Activated B cell treated with CpG ODN at 0.5 μM for 24 hours (primary cell): ENCODE results near the gene ABI3. TPM values are rescaled to one million over a fixed set of nuclear protein-coding genes. Genes with fewer than 3 reads are reported as not detected.

Experiments used
- ATAC-seq: fragments of 200-7000 bp; cut with Tn5 transposase; one replicate; pipeline ENCODE4 v1.10.0; 2021; ENCODE audit warnings: low read depth, mild to moderate bottlenecking, moderate library complexity
- CTCF ChIA-PET: fragments of 350-600 bp; sonication (Branson Sonifier 250); formaldehyde crosslinking; loops from one replicate; lab custom pipeline; 2021; ENCODE audit warnings: antibody characterized with exemption; lab: Charles Lee
- POLR2A ChIA-PET: fragments of 350-600 bp; sonication (Branson Sonifier 250); formaldehyde crosslinking; loops from one replicate; lab custom pipeline; 2021; ENCODE audit warnings: antibody characterized with exemption; lab: Charles Lee
- DNase-seq: peaks from one replicate; pipeline ENCODE4 v3.0.0; 2022
- H3K27ac Mint-ChIP-seq: one replicate; pipeline ENCODE4 v1.8.0; 2020; ENCODE audit warnings: mixed read lengths
- H3K27me3 Mint-ChIP-seq: one replicate; pipeline ENCODE4 v1.8.0; 2021; ENCODE audit warnings: mixed read lengths
- H3K36me3 Mint-ChIP-seq: one replicate; pipeline ENCODE4 v1.8.0; 2021; ENCODE audit warnings: low read depth, mixed read lengths
- H3K4me1 Mint-ChIP-seq: one replicate; pipeline ENCODE4 v1.8.0; 2021; ENCODE audit warnings: mixed read lengths
- H3K4me3 Mint-ChIP-seq: one replicate; pipeline ENCODE4 v1.8.0; 2020; ENCODE audit warnings: mild to moderate bottlenecking, mixed read lengths
- H3K9me3 Mint-ChIP-seq: one replicate; pipeline ENCODE4 v1.8.0; 2020; ENCODE audit warnings: mixed read lengths
- CTCF ChIP-seq: fragments of 200-600 bp; IDR thresholded peaks from one replicate; pipeline ENCODE4 v1.8.0; 2022; ENCODE audit warnings: antibody characterized with exemption, mild to moderate bottlenecking
- intact Hi-C: fragments of 100-400 bp; cut with micrococcal nuclease; formaldehyde crosslinking; loops from one replicate; pipeline ENCODE4 v1.15.1; 2024
- total RNA-seq: library from RNA; stranded (reverse); gene quantifications from 2 replicates; pipeline ENCODE4 v1.2.3, GENCODE V29; 2022

The ABI3 gene
- total RNA-seq, 1 donor from 2014 or later, result 9.7 TPM

- no peak overlapping the region for H3K4me3 Mint-ChIP-seq
- H3K9me3 Mint-ChIP-seq, result no peaks in the 10 kb centered on the region
- ChIA-PET POLR2A (no interaction called here), CTCF (no interaction called here)
- H3K27ac Mint-ChIP-seq, result no peak overlapping the region
- no peaks in the 10 kb centered on the region for H3K36me3 Mint-ChIP-seq
- peaks cover 5% of the 10 kb centered on the region for H3K4me1 Mint-ChIP-seq
- TF ChIP-seq CTCF, result no peak
- no peak for DNase-seq
- H3K27me3 Mint-ChIP-seq, result peaks cover 4% of the 10 kb centered on the region
- ATAC-seq, result no peak
- intact Hi-C loops, result no loop called here
These were observed 25.4 kb downstream of the ABI3 start for GRCh38 chr17:49235896-49236295.

GRCh38 chr17:49239963-49240362 lies 29.5 kb downstream of the ABI3 start:
- ATAC-seq (no peak), DNase-seq (no peak)
- Mint-ChIP-seq H3K9me3 (no peaks in the 10 kb centered on the region), H3K4me1 (no peaks in the 10 kb centered on the region), H3K36me3 (no peaks in the 10 kb centered on the region), H3K27me3 (peaks cover 4% of the 10 kb centered on the region), H3K27ac (no peak overlapping the region), H3K4me3 (no peak overlapping the region)
- TF ChIP-seq CTCF, result no peak
- CTCF ChIA-PET, result no interaction called here
- POLR2A ChIA-PET, result interaction anchor here (1.1 to 1.4 kb wide), 2 partner anchors 48 to 125 kb away, joined by 5 read pairs; no protein-coding TSS in a partner anchor
- intact Hi-C loops, result no loop called here

GRCh38 chr17:49240619-49241018 lies 30.1 kb downstream of the ABI3 start:
- ChIA-PET CTCF (interaction anchor here (0.9 kb wide), 1 partner anchor 13 kb away, joined by 4 read pairs; no protein-coding TSS in a partner anchor), POLR2A (interaction anchor here (1.1 to 1.4 kb wide), 2 partner anchors 49 to 125 kb away, joined by 5 read pairs; no protein-coding TSS in a partner anchor)
- H3K4me1 Mint-ChIP-seq, result no peaks in the 10 kb centered on the region
- intact Hi-C loops, result no loop called here
- DNase-seq (no peak), ATAC-seq (no peak)
- H3K27me3 Mint-ChIP-seq, result peaks cover 4% of the 10 kb centered on the region
- H3K9me3 Mint-ChIP-seq, result no peaks in the 10 kb centered on the region
- no peak for TF ChIP-seq CTCF
- no peak overlapping the region for H3K27ac Mint-ChIP-seq
- H3K36me3 Mint-ChIP-seq, result no peaks in the 10 kb centered on the region
- H3K4me3 Mint-ChIP-seq, result no peak overlapping the region

GRCh38 chr17:49241040-49241439 lies 30.5 kb downstream of the ABI3 start:
- intact Hi-C loops, result no loop called here
- TF ChIP-seq CTCF, result no peak
- CTCF ChIA-PET, result interaction anchor here (0.9 kb wide), 1 partner anchor 14 kb away, joined by 4 read pairs; no protein-coding TSS in a partner anchor
- no peak for ATAC-seq
- Mint-ChIP-seq H3K27ac (no peak overlapping the region), H3K27me3 (peaks cover 4% of the 10 kb centered on the region), H3K9me3 (no peaks in the 10 kb centered on the region), H3K36me3 (no peaks in the 10 kb centered on the region), H3K4me1 (no peaks in the 10 kb centered on the region), H3K4me3 (no peak overlapping the region)
- POLR2A ChIA-PET, result interaction anchor here (1.4 kb wide), 1 partner anchor 49 kb away, joined by 5 read pairs; no protein-coding TSS in a partner anchor
- no peak for DNase-seq

- intact Hi-C loops, result no loop called here
- POLR2A ChIA-PET, result no interaction called here
- CTCF ChIA-PET, result no interaction called here
These were observed 31.3 kb downstream of the ABI3 start for GRCh38 chr17:49241692-49242397.

More at GRCh38 chr17:49241692-49242397, 31.3 kb downstream of the ABI3 start:
- ATAC-seq, result no peak
- no peaks in the 10 kb centered on the region for H3K9me3 Mint-ChIP-seq
- DNase-seq, result no peak
- H3K4me1 Mint-ChIP-seq, result no peaks in the 10 kb centered on the region
- no peak overlapping the region for H3K27ac Mint-ChIP-seq
- TF ChIP-seq CTCF, result no peak
- H3K4me3 Mint-ChIP-seq, result no peak overlapping the region
- peaks cover 10% of the 10 kb centered on the region for H3K27me3 Mint-ChIP-seq
- H3K36me3 Mint-ChIP-seq, result no peaks in the 10 kb centered on the region
